Neural cell (in vitro differentiated cells): ENCODE data around the gene RAD51B. TPM values are rescaled to one million over a fixed set of nuclear protein-coding genes. Genes with fewer than 3 reads are reported as not detected.
A peak's percentile ranks its signal among the peaks of the same experiment; 100 is the strongest.

Experiments
- H2AFZ ChIP-seq: fragments of 200-600, 300-800 bp; sonication (generic), shearing (Covaris generic); 2 replicates; pipeline ENCODE4 v1.6.0; 2014; ENCODE audit warnings: low read depth, mild to moderate bottlenecking, antibody characterized with exemption, low read length, moderate library complexity
- H3F3A ChIP-seq: fragments of 200-600 bp; shearing (Covaris generic); 2 replicates; pipeline ENCODE4 v1.6.1; 2016; ENCODE audit warnings: mild to moderate bottlenecking, moderate library complexity, mixed read lengths, antibody characterized with exemption, low read length; ENCODE audit not compliant: insufficient read depth, poor library complexity, severe bottlenecking
- H3K27ac ChIP-seq: fragments of 200-600, 300-800 bp; sonication (generic), shearing (Covaris generic); 2 replicates; pipeline ENCODE4 v1.5.1; 2014; ENCODE audit warnings: mild to moderate bottlenecking, low read length, moderate library complexity
- H3K27me3 ChIP-seq: fragments of 300-800, 200-600 bp; sonication (generic), shearing (Covaris generic); 2 replicates; pipeline ENCODE4 v1.6.0; 2014; ENCODE audit warnings: mild to moderate bottlenecking, low read depth, low read length, moderate library complexity; ENCODE audit not compliant: insufficient read depth
- H3K36me3 ChIP-seq: fragments of 300-800, 200-600 bp; sonication (generic), shearing (Covaris generic); 2 replicates; pipeline ENCODE4 v1.5.1; 2014; ENCODE audit warnings: mild to moderate bottlenecking, antibody characterized with exemption, low read length, moderate library complexity; ENCODE audit not compliant: insufficient read depth
- H3K4me2 ChIP-seq: fragments of 300-800, 200-600 bp; sonication (generic), shearing (Covaris generic); 2 replicates; pipeline ENCODE4 v1.6.0; 2014; ENCODE audit warnings: mild to moderate bottlenecking, low read length
- H3K4me3 ChIP-seq: fragments of 300-800, 200-600 bp; sonication (generic), shearing (Covaris generic); 2 replicates; pipeline ENCODE4 v1.5.1; 2014; ENCODE audit warnings: mild to moderate bottlenecking, low read length, moderate library complexity
- H3K79me2 ChIP-seq: fragments of 200-600 bp; shearing (Covaris generic); replicated peaks from 2 replicates; pipeline ENCODE4 v1.6.0; 2014; ENCODE audit warnings: mild to moderate bottlenecking, low read length, moderate library complexity; ENCODE audit not compliant: insufficient read depth
- H3K9ac ChIP-seq: fragments of 300-800, 200-600 bp; sonication (generic), shearing (Covaris generic); 2 replicates; pipeline ENCODE4 v1.6.1; 2016; ENCODE audit warnings: mild to moderate bottlenecking, low read length, mixed read lengths
- H3K9me2 ChIP-seq: fragments of 200-600 bp; shearing (Covaris generic); 2 replicates; pipeline ENCODE4 v1.6.1; 2016; ENCODE audit warnings: mild to moderate bottlenecking, low read length, mixed read lengths; ENCODE audit not compliant: insufficient read depth
- H3K9me3 ChIP-seq: fragments of 200-600, 300-800 bp; sonication (generic), shearing (Covaris generic); 2 replicates; pipeline ENCODE4 v1.6.1; 2016; ENCODE audit warnings: mild to moderate bottlenecking, mixed run types, low read length, moderate library complexity, mixed read lengths
- H4K20me1 ChIP-seq: fragments of 200-600 bp; shearing (Covaris generic); 2 replicates; pipeline ENCODE4 v1.6.1; 2016; ENCODE audit warnings: mild to moderate bottlenecking, mixed run types; ENCODE audit not compliant: insufficient read depth
- CTCF ChIP-seq: fragments of 450-650 bp; IDR thresholded peaks from 2 replicates; pipeline ENCODE4 v1.5.1; 2014; ENCODE audit warnings: antibody characterized with exemption, mild to moderate bottlenecking, moderate library complexity; ENCODE audit not compliant: poor library complexity, severe bottlenecking
- EP300 ChIP-seq: fragments of 450-650 bp; conservative IDR thresholded peaks from 2 replicates; pipeline ENCODE4 v1.6.1; 2014; ENCODE audit warnings: antibody characterized with exemption, mild to moderate bottlenecking, moderate library complexity; ENCODE audit not compliant: poor library complexity, severe bottlenecking
- EZH2 ChIP-seq: fragments of 200-600, 300-800 bp; shearing (Covaris generic), sonication (generic); IDR thresholded peaks from 2 replicates; pipeline ENCODE4 v1.6.1; 2014; ENCODE audit warnings: antibody characterized with exemption, low read length, borderline replicate concordance, mild to moderate bottlenecking; ENCODE audit not compliant: insufficient read depth, poor library complexity, severe bottlenecking
- MXI1 ChIP-seq: fragments of 450-650 bp; conservative IDR thresholded peaks from 2 replicates; pipeline ENCODE4 v1.6.1; 2014; ENCODE audit warnings: antibody characterized with exemption, mild to moderate bottlenecking; ENCODE audit not compliant: poor library complexity, severe bottlenecking
- POLR2AphosphoS5 ChIP-seq: IDR thresholded peaks from 2 replicates; pipeline ENCODE4 v1.6.1; 2012
- RAD21 ChIP-seq: fragments of 450-650 bp; conservative IDR thresholded peaks from 2 replicates; pipeline ENCODE4 v1.6.1; 2014; ENCODE audit warnings: antibody characterized with exemption, mild to moderate bottlenecking, moderate library complexity
- REST ChIP-seq: IDR thresholded peaks from 2 replicates; pipeline ENCODE4 v1.6.1; 2012; ENCODE audit warnings: borderline replicate concordance
- SMC3 ChIP-seq: fragments of 450-650 bp; conservative IDR thresholded peaks from 2 replicates; pipeline ENCODE4 v1.6.1; 2014; ENCODE audit warnings: antibody characterized with exemption, mild to moderate bottlenecking, moderate library complexity; ENCODE audit not compliant: poor library complexity
- TAF1 ChIP-seq: IDR thresholded peaks from 2 replicates; pipeline ENCODE4 v1.6.1; 2012; ENCODE audit warnings: low read depth
- polyA plus RNA-seq: library from polyadenylated mRNA; depleted of rRNA; stranded (reverse); fragments of >200 nt; gene quantifications from 2 replicates; pipeline ENCODE4 v1.2.3, GENCODE V29; 2014

The RAD51B gene
- polyA plus RNA-seq, 1 donor from 2014 or later: 3.1 TPM

DNA sequence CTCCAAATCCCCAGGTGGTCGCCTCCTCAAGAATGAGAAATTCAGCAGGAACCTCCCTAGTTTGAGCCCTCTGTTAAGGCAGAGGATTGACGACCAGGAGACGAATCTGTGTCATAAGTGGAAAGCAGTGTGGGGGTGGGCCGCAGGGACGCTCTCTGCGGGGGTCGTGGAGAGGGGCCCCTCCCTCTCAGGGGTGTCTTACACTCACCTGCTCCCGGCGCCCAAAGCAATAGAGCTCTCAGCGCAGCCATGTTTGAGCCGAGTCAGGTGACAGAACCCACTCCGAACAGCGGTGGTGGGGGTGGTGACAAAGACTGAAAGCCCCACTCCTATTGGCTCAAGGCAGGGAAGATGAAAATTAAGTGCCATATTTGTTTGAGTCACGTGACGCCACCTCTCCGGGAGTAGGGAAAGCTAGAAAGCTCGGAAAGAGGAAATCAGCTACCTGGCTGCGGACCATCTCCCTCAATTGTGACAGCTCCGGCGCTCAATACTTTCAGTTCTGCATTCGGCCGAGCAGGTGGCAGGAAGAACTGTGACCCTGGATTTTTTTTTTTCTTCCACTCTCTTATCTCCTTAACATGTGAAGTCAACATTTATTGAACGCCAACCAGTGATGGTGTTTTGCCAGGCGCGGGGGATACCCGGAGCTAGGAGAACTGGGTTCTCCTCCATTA lies 3.1 kb upstream of the RAD51B start, which contains the start of gene ZFYVE26:
Gene ZFYVE26 (minus strand): TSS at position 265 of the 677 bp plus-strand sequence. CDS start 627 bp downstream, outside the sequence.
- TF ChIP-seq EP300: no peak
- peak; percentile 86 for TF ChIP-seq TAF1
- no peak for TF ChIP-seq CTCF
- TF ChIP-seq POLR2AphosphoS5: peak; percentile 88
- TF ChIP-seq REST: peak; percentile 62
- TF ChIP-seq RAD21: peak; percentile 13
- TF ChIP-seq SMC3: peak; percentile 29
- peak; percentile 89 for TF ChIP-seq MXI1
- TF ChIP-seq EZH2: no peak
- Histone ChIP-seq H2AFZ (peak within 1 kb of the TSS; percentile 59), H3K36me3 (peaks cover 7% of the 10 kb centered on the region), H3K9me2 (no peaks in the 10 kb centered on the region), H3K9ac (peak within 1 kb of the TSS; percentile 75), H3K9me3 (no peaks in the 10 kb centered on the region), H3F3A (no peaks in the 10 kb centered on the region), H3K4me2 (peak within 1 kb of the TSS; percentile 78), H4K20me1 (no peaks in the 10 kb centered on the region), H3K27me3 (no peaks in the 10 kb centered on the region), H3K27ac (peak within 1 kb of the TSS; percentile 94), H3K4me3 (peak within 1 kb of the TSS; percentile 75), H3K79me2 (peaks cover 16% of the 10 kb centered on the region)

DNA sequence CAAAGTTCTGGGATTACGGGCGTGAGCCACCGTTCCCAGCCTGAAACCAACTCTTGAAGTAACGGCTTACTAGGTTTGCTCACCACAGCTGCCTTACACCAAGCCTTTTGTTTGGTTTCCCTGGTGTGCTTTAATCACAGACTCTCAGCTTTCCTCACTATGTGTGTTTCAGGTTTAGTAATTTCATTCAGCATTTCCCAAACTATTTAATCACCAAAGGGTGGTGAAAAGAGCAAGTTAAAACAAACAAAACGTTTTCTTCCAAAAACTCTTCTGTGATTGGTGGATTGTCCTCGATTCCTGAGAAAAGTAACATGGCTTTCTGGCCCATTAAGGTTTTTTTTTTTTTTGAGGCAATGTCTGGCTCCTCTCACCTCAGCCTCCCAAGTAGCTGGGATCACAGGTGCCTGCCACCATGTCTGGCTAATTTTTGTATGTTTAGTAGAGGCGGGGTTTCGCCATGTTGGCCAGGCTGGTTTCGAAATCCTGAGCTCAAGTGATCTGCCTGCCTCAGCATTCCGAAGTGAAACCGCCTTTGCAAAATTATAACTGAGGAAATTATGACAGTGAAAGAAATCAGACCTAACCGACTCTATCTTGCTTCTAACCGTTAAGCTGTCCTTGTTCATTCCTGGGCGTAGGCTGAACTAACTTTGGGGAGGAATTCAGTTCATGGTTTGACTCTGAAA lies 1.7 kb upstream of the RAD51B start:
- no peak for TF ChIP-seq TAF1
- no peak for TF ChIP-seq SMC3
- no peak for TF ChIP-seq POLR2AphosphoS5
- TF ChIP-seq EZH2: no peak
- no peak for TF ChIP-seq EP300
- TF ChIP-seq MXI1: no peak
- no peak for TF ChIP-seq REST
- TF ChIP-seq RAD21: no peak
- TF ChIP-seq CTCF: no peak
- Histone ChIP-seq H3K9me3 (no peaks in the 10 kb centered on the region), H4K20me1 (no peaks in the 10 kb centered on the region), H3F3A (no peaks in the 10 kb centered on the region), H3K9ac (no peak overlapping the region), H2AFZ (no peak overlapping the region), H3K4me2 (no peak overlapping the region), H3K27ac (no peak overlapping the region), H3K4me3 (peak overlapping the region; percentile 75), H3K27me3 (no peaks in the 10 kb centered on the region), H3K9me2 (no peaks in the 10 kb centered on the region), H3K36me3 (no peaks in the 10 kb centered on the region), H3K79me2 (peaks cover 16% of the 10 kb centered on the region)
